NCI-H2029 treated with DMSO at 0.1 percent for 48 hours (cell line): ENCODE results near the gene PTPRT.

Source experiments
- DNase-seq: peaks from one replicate; lab custom pipeline; 2025; lab: John Stamatoyannopoulos, UW

Gene PTPRT

GRCh38 chr20:43119720-43120119 lies 70.0 kb downstream of the PTPRT start:
- no peak for DNase-seq

GRCh38 chr20:43102394-43102793 lies 87.3 kb downstream of the PTPRT start:
- DNase-seq: no peak

- no peak for DNase-seq
These were observed 92.8 kb downstream of the PTPRT start for GRCh38 chr20:43096931-43097260.

GRCh38 chr20:43096126-43096930 lies 93.4 kb downstream of the PTPRT start:
- no peak for DNase-seq

- no peak for DNase-seq
These were observed 94.7 kb downstream of the PTPRT start for GRCh38 chr20:43095034-43095433.

GRCh38 chr20:43092386-43093088 lies 97.2 kb downstream of the PTPRT start:
- no peak for DNase-seq

GRCh38 chr20:43068482-43068881 lies 121.2 kb downstream of the PTPRT start:
- no peak for DNase-seq

- DNase-seq: no peak
These were observed 123.6 kb downstream of the PTPRT start for GRCh38 chr20:43066125-43066524.

- no peak for DNase-seq
These were observed 124.4 kb downstream of the PTPRT start for GRCh38 chr20:43065299-43065698.

- no peak for DNase-seq
These were observed 131.6 kb downstream of the PTPRT start for GRCh38 chr20:43058077-43058476.

- no peak for DNase-seq
These were observed 132.4 kb downstream of the PTPRT start for GRCh38 chr20:43057317-43057716.

- no peak for DNase-seq
These were observed 134.4 kb downstream of the PTPRT start for GRCh38 chr20:43055181-43055884.

GRCh38 chr20:43052532-43052931 lies 137.2 kb downstream of the PTPRT start:
- DNase-seq: no peak

- DNase-seq: no peak
These were observed 142.7 kb downstream of the PTPRT start for GRCh38 chr20:43046966-43047365.

GRCh38 chr20:43043887-43044286 lies 145.8 kb downstream of the PTPRT start:
- DNase-seq: peak; percentile 27

- DNase-seq: no peak
These were observed 149.3 kb downstream of the PTPRT start for GRCh38 chr20:43040427-43040826.

- DNase-seq: no peak
These were observed 151.9 kb downstream of the PTPRT start for GRCh38 chr20:43037605-43038309.

- no peak for DNase-seq
These were observed 154.6 kb downstream of the PTPRT start for GRCh38 chr20:43034981-43035724.

GRCh38 chr20:43032459-43032858 lies 157.2 kb downstream of the PTPRT start:
- DNase-seq: no peak

GRCh38 chr20:43029176-43029575 lies 160.5 kb downstream of the PTPRT start:
- DNase-seq: no peak

GRCh38 chr20:43028470-43028869 lies 161.2 kb downstream of the PTPRT start:
- DNase-seq: no peak

- DNase-seq: no peak
These were observed 165.9 kb downstream of the PTPRT start for GRCh38 chr20:43023836-43024235.
